Breast epithelium (tissue), 3 donors: ENCODE measurements around the gene F2R.

Experiments
- POLR2AphosphoS5 ChIP-seq, 3 donors: sonication (generic); formaldehyde crosslinking; IDR thresholded peaks; one replicate each; pipeline ENCODE4 v1.6.1; 2017; ENCODE audit warnings: antibody characterized with exemption in 3 of 3
- TF ChIP-seq, protein P1 (sequence below), 3 donors: fragments of 450-650 bp; IDR thresholded peaks; one replicate each; pipeline ENCODE4 v1.5.1; 2016 to 2017; ENCODE audit warnings: antibody characterized with exemption in 3 of 3, mild to moderate bottlenecking in 3 of 3, moderate library complexity in 3 of 3

DNA sequence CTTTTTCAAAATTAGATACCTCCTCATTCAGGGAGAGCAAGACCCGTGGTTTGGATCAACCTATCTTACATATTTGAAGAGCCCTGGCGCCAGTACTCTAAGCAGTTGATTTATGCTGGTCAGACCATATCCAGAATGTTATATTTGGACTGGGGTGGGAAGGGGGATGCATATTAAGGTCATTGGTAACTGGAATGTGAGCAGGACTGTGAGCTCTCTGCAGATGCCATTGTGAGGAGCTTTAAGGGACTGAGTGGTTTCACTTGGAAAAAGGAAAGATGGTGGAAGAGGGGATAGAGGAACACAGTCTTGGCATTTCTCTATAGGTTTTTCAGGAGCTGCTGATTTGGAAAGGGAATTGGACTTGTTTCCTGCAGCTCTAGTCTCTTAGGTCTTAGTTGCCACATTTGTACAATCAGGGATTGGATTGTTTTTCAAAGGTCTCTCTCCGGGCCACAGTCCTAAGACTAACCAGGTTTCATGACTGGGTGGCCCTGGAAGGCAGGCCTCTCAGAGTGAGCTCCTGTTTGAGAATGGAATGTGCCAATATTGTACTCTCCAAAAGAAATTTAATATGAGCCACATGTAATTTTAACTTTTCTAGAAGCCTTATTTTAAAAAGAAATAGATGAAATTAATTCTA lies 25.8 kb upstream of the F2R start:
- TF ChIP-seq, protein P1, sequence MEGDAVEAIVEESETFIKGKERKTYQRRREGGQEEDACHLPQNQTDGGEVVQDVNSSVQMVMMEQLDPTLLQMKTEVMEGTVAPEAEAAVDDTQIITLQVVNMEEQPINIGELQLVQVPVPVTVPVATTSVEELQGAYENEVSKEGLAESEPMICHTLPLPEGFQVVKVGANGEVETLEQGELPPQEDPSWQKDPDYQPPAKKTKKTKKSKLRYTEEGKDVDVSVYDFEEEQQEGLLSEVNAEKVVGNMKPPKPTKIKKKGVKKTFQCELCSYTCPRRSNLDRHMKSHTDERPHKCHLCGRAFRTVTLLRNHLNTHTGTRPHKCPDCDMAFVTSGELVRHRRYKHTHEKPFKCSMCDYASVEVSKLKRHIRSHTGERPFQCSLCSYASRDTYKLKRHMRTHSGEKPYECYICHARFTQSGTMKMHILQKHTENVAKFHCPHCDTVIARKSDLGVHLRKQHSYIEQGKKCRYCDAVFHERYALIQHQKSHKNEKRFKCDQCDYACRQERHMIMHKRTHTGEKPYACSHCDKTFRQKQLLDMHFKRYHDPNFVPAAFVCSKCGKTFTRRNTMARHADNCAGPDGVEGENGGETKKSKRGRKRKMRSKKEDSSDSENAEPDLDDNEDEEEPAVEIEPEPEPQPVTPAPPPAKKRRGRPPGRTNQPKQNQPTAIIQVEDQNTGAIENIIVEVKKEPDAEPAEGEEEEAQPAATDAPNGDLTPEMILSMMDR (IDR thresholded peaks at IDR 0.05), result no peak
- no peak for TF ChIP-seq POLR2AphosphoS5 (IDR thresholded peaks at IDR 0.05)
